Measurements from ENCODE around the gene IPO9.
"Not testable (repeated sequence)": the region's sequence is repeated elsewhere in the genome, so short reads cannot be mapped to it uniquely, and the experiment has no call there.

GRCh38 chr1:201839089-201839488, 10.1 kb downstream of the IPO9 start:
- TF ChIP-seq CTCF (optimal IDR thresholded peaks at IDR 0.05 in 1 of 3, IDR thresholded peaks at IDR 0.05 in 1 of 3, conservative IDR thresholded peaks at IDR 0.05 in 1 of 3; ENCODE audit: extremely low read depth in 1 of 3, insufficient read depth in 2 of 3, low read length in 3 of 3); EZH2 (IDR thresholded peaks at IDR 0.05; ENCODE audit: low read length): not testable (repeated sequence)
